Left lung (tissue), 10 donors: ENCODE data around the gene GPC3. TPM values are rescaled to one million over a fixed set of nuclear protein-coding genes. Genes with fewer than 3 reads are reported as not detected.

ENCODE experiments used
- ATAC-seq: fragments of 200-7000 bp; cut with Tn5 transposase; one replicate; pipeline ENCODE4 v1.9.1; 2020; ENCODE audit warnings: moderate library complexity
- DNase-seq, 4 donors: peaks; one replicate each; pipeline ENCODE4 v3.0.0-alpha.2; 2013 to 2020
- H3K27ac ChIP-seq, 2 donors: fragments of 200-600 bp; sonication (generic) in 1 of 2; one replicate each; pipeline versions ENCODE4 v1.5.0 to v1.8.0; 2020 to 2021
- H3K27me3 ChIP-seq, 2 donors: fragments of 200-600 bp; sonication (generic) in 1 of 2; one replicate each; pipeline versions ENCODE4 v1.5.0 to v1.8.0; 2020 to 2021
- H3K36me3 ChIP-seq, 2 donors: fragments of 200-600 bp; sonication (generic) in 1 of 2; one replicate each; pipeline versions ENCODE4 v1.5.0 to v1.8.0; 2020 to 2021
- H3K4me1 ChIP-seq, 2 donors: fragments of 200-600 bp; one replicate each; pipeline ENCODE4 v1.8.0; 2021
- H3K4me3 ChIP-seq, 2 donors: fragments of 200-600 bp; sonication (generic) in 1 of 2; one replicate each; pipeline versions ENCODE4 v1.5.0 to v1.8.0; 2020 to 2021; ENCODE audit warnings: mild to moderate bottlenecking in 1 of 2
- H3K9me3 ChIP-seq, 2 donors: fragments of 200-600 bp; sonication (generic) in 1 of 2; one replicate each; pipeline versions ENCODE4 v1.5.0 to v1.8.0; 2020 to 2021
- intact Hi-C, 2 donors: fragments of 100-400 bp; cut with DNase I; formaldehyde crosslinking; loops; one replicate each; pipeline versions ENCODE4 v1.11.2 to v1.14.2; 2022
- polyA plus RNA-seq, 6 donors: library from polyadenylated mRNA; unstranded; fragments of 120-200 nt; gene quantifications; one replicate each; pipeline ENCODE4 v1.2.1, GENCODE V29; 2013; ENCODE audit not compliant: insufficient read length in 6 of 6
- total RNA-seq, 2 donors: library from RNA; stranded (reverse); fragmentation: NEBNext Ultra II Directional; extraction: Animal tissue kit (Norgen Biotek cat#: 25700); gene quantifications; one replicate each; pipeline ENCODE4 v1.2.1, GENCODE V29; 2021
- TF ChIP-seq, protein P1 (sequence below), 2 donors: fragments of 200-600 bp; sonication (generic) in 1 of 2; IDR thresholded peaks; one replicate each; pipeline versions ENCODE4 v1.5.0 to v1.8.0; 2021; ENCODE audit warnings: antibody characterized with exemption in 2 of 2
- donor health status: DM: no; HTN: yes; CAD: no.
- donor health status: DM: no; HTN: no; CAD: no.

The GPC3 gene
- total and polyA plus RNA-seq, 8 donors: 42.1 to 581 (median 448) TPM

DNA sequence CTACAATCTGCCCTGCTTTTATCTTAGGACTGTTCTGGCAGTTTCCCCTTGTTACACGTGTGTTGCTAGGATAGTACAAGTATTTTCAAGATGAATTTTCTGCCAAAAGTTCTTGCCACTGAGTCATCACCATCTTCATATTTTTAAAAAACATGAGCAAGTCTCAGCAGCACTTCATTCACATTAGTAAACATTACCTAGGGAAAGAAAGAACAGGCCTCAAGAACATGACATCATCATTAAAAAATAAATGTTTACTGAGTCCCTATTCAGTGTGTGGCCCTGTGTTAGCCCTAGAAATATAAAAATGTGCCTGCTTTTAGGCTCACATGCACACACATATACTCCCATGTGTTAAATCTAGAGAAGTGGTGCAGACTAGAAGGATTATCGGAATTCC, 18.7 kb upstream of the GPC3 start:
- no peak for DNase-seq
- Histone ChIP-seq H3K4me3 (no peak overlapping the region), H3K36me3 (no peaks in the 10 kb centered on the region), H3K9me3 (no peaks in the 10 kb centered on the region), H3K27ac (peak overlapping the region in 1 of 2 donors; percentile 45), H3K27me3 (peaks cover 0 to 4% of the 10 kb centered on the region in 2 donors), H3K4me1 (no peaks in the 10 kb centered on the region)
- intact Hi-C loops: no loop called here
- peak; percentile 89 for ATAC-seq
- TF ChIP-seq, protein P1, sequence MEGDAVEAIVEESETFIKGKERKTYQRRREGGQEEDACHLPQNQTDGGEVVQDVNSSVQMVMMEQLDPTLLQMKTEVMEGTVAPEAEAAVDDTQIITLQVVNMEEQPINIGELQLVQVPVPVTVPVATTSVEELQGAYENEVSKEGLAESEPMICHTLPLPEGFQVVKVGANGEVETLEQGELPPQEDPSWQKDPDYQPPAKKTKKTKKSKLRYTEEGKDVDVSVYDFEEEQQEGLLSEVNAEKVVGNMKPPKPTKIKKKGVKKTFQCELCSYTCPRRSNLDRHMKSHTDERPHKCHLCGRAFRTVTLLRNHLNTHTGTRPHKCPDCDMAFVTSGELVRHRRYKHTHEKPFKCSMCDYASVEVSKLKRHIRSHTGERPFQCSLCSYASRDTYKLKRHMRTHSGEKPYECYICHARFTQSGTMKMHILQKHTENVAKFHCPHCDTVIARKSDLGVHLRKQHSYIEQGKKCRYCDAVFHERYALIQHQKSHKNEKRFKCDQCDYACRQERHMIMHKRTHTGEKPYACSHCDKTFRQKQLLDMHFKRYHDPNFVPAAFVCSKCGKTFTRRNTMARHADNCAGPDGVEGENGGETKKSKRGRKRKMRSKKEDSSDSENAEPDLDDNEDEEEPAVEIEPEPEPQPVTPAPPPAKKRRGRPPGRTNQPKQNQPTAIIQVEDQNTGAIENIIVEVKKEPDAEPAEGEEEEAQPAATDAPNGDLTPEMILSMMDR (IDR thresholded peaks at IDR 0.05): no peak

DNA sequence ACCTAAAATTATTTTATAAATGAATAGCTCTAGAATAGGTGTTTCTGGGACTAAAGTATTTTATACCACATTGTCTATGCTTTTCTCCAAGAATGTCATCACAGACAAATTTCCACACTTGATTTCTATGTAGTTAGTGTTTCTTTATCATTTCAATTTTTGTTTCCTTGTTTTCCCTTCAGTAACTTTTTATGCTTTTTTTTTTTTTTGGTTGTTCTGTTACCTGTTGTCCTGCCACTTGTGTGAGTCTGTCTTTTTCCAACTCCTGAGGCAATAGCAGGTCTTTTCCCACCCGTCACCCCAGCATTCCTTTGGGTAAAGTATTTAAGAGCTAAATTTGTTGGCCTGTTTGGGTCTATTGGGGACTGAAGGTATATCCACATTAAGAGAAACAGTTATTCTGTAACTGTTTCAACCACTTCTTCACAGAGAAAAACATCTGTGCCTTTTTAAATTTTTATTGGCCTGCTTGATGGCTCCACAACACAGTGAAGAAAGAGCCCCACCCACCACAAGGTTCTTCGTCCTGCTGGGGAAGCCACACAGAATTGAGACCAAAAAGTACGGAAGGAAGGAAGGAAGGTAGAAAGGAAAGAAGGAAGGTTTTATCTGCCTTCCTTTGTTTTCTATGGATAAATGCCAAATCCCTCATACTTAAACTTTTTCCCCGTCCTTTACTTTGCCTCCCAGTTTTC, 17.7 kb upstream of the GPC3 start:
- Histone ChIP-seq H3K27me3 (peaks cover 0 to 4% of the 10 kb centered on the region in 2 donors), H3K4me3 (no peak overlapping the region), H3K27ac (no peak overlapping the region), H3K9me3 (no peaks in the 10 kb centered on the region), H3K4me1 (no peaks in the 10 kb centered on the region), H3K36me3 (no peaks in the 10 kb centered on the region)
- no peak for ATAC-seq
- intact Hi-C loops: no loop called here
- no peak for DNase-seq
- TF ChIP-seq, protein P1 (IDR thresholded peaks at IDR 0.05): no peak

DNA sequence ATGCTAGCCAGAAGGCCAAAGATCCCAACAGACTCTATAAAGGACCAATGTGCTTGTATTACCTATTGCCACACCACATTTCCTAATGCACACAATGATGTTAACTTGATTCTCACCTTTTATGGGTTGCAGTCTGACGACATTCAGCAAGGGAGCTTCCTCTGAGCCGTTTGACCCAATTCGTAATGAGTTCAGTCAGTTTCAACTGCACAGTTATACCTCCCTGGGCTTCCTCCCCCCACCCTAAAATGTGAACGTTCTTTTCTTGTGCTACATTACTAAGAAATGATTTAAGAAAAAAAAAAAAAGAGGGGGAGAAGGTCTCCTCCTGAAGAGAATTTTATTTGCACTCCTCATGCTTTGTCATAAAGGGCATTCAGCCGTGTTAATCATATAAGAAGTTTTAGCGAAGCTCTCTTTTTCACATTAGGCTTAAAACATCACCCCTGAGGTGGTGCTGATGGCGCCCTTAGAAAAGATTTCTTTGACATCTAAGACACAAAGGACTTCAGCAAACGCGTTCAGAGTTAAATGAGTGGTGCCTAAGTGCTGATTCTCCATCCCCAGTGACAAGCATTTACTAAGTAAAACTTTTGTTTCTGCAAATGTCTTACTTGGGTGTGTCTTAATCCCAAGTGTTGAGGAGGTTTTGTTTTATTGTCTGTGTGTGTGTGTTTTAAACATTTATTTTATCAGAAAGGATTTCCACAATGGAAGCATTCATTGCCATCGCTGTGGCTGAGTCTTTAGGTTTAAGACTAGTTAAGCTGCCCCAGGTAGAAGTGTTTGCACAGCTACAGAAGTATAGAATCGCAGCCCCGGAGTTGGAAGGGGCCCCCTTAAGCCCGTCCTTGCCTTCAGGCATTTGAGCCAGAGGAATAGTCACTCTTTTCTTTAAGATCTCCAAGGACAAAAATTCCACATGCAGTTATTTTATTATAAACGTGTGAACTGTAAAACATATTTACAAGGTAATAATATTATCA, 15.2 kb upstream of the GPC3 start:
- intact Hi-C loops: no loop called here
- Histone ChIP-seq H3K4me1 (no peaks in the 10 kb centered on the region), H3K27me3 (peaks cover 0 to 4% of the 10 kb centered on the region in 2 donors), H3K27ac (no peak overlapping the region), H3K4me3 (no peak overlapping the region), H3K9me3 (no peaks in the 10 kb centered on the region), H3K36me3 (no peaks in the 10 kb centered on the region)
- ATAC-seq: no peak
- TF ChIP-seq, protein P1 (IDR thresholded peaks at IDR 0.05): no peak
- DNase-seq: no peak

DNA sequence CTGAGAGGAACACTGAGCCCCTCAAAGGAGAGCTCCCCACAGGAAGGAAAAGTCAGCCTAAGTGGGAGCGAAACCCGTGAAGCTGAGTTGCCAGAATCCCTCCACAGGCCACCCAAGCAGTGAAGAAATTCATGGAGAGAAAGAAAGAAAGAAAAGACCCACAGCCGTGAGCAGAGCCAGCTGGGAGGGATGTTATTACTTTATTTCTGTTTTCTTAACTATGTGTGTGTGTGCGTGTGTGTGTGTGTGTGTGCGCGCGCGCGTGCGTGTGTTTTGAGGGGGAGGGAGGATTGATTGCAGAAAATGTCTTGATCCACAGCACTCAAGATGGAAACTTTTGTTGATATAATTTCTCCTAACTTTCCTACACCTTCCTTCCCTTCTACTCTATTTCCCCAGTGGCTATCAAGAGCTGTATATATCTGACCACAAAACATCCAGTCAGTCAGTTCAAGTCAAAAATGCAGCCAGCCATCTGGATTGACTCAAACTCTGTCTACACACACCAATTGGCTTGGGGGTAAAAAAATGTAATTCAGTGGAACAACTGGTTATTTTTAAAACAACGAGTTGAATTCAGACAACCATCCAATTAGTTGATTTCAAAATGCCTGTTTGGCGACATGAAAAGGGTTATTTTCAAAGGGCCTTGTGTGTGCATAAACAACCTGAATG, 13.8 kb upstream of the GPC3 start:
- intact Hi-C loops: no loop called here
- DNase-seq (peak in 2 of 4 donors; percentile 67), ATAC-seq (peak; percentile 29)
- no peaks in the 10 kb centered on the region for H3K9me3 ChIP-seq
- H3K27ac ChIP-seq: peak overlapping the region in 1 of 2 donors; percentile 47
- peaks cover 0 to 4% of the 10 kb centered on the region in 2 donors for H3K27me3 ChIP-seq
- no peaks in the 10 kb centered on the region for H3K4me1 ChIP-seq
- TF ChIP-seq, protein P1 (IDR thresholded peaks at IDR 0.05): no peak
- H3K36me3 ChIP-seq: no peaks in the 10 kb centered on the region
- H3K4me3 ChIP-seq: no peak overlapping the region
